Mesenchymal stem cell (in vitro differentiated cells and primary cell): ENCODE data around the gene ACAP3.

Source experiments
- DNase-seq: peaks from one replicate; pipeline ENCODE4 v3.0.0-alpha.2; 2013
- H2AFZ ChIP-seq: one replicate; pipeline ENCODE4 v1.6.1; 2013; ENCODE audit warnings: low read depth, mild to moderate bottlenecking, control low read depth, inconsistent platforms, low read length, moderate library complexity
- H2AK5ac ChIP-seq: 2 replicates; pipeline ENCODE4 v1.6.1; 2013; ENCODE audit warnings: low read length, moderate library complexity, mild to moderate bottlenecking, inconsistent platforms; ENCODE audit not compliant: severe bottlenecking
- H2BK120ac ChIP-seq: one replicate; pipeline ENCODE4 v1.6.1; 2013; ENCODE audit warnings: low read depth, mild to moderate bottlenecking, inconsistent platforms, low read length, moderate library complexity
- H2BK12ac ChIP-seq, 2 experiments: one replicate each; pipeline ENCODE4 v1.6.1; 2013; ENCODE audit warnings: inconsistent platforms in 2 of 2, low read length in 2 of 2, mild to moderate bottlenecking in 2 of 2, moderate library complexity in 2 of 2, control low read depth in 1 of 2
- H2BK15ac ChIP-seq: one replicate; pipeline ENCODE4 v1.6.1; 2013; ENCODE audit warnings: mild to moderate bottlenecking, low read depth, inconsistent platforms; ENCODE audit not compliant: poor library complexity, severe bottlenecking
- H2BK5ac ChIP-seq: 2 replicates; pipeline ENCODE4 v1.6.1; 2013; ENCODE audit warnings: low read depth, mild to moderate bottlenecking, low read length, control low read depth, inconsistent platforms; ENCODE audit not compliant: poor library complexity, severe bottlenecking
- H3K14ac ChIP-seq, 2 experiments: one replicate each; pipeline ENCODE4 v1.6.1; 2013; ENCODE audit warnings: inconsistent platforms in 2 of 2, low read length in 2 of 2, control low read depth in 1 of 2, mild to moderate bottlenecking in 1 of 2, moderate library complexity in 1 of 2
- H3K18ac ChIP-seq, 2 experiments: one replicate each; pipeline ENCODE4 v1.6.1; 2013; ENCODE audit warnings: inconsistent platforms in 2 of 2, low read length in 2 of 2, control low read depth in 1 of 2, low read depth in 1 of 2, mild to moderate bottlenecking in 1 of 2
- H3K23ac ChIP-seq, 2 experiments: one replicate each; pipeline ENCODE4 v1.6.1; 2013; ENCODE audit warnings: inconsistent platforms in 2 of 2, low read length in 2 of 2, mild to moderate bottlenecking in 2 of 2, moderate library complexity in 2 of 2, control low read depth in 1 of 2
- H3K27ac ChIP-seq: 2 replicates; pipeline ENCODE4 v1.5.1; 2013; ENCODE audit warnings: mild to moderate bottlenecking, moderate library complexity, low read length, control low read depth, inconsistent platforms; ENCODE audit not compliant: poor library complexity, severe bottlenecking
- H3K27me3 ChIP-seq, 2 experiments: 2 replicates each; pipeline versions ENCODE4 v1.6.1 to v1.7.0; 2013; ENCODE audit warnings: low read length in 2 of 2, mild to moderate bottlenecking in 2 of 2, moderate library complexity in 2 of 2, control low read depth in 1 of 2, inconsistent platforms in 1 of 2; ENCODE audit not compliant: control insufficient read depth in 1 of 2, insufficient read depth in 1 of 2
- H3K36me3 ChIP-seq, 2 experiments: 2 replicates each; pipeline versions ENCODE4 v1.6.1 to v1.7.0; 2013; ENCODE audit warnings: low read length in 2 of 2, control low read depth in 1 of 2, inconsistent platforms in 1 of 2, low read depth in 1 of 2, mild to moderate bottlenecking in 1 of 2; ENCODE audit not compliant: insufficient read depth in 2 of 2, control insufficient read depth in 1 of 2
- H3K4ac ChIP-seq, 2 experiments: one replicate each; pipeline ENCODE4 v1.6.1; 2013; ENCODE audit warnings: inconsistent platforms in 2 of 2, low read length in 2 of 2, mild to moderate bottlenecking in 2 of 2, moderate library complexity in 2 of 2, control low read depth in 1 of 2, low read depth in 1 of 2
- H3K4me1 ChIP-seq: 2 replicates; pipeline ENCODE4 v1.6.1; 2013; ENCODE audit warnings: low read depth, low read length, control low read depth; ENCODE audit not compliant: control insufficient read depth, insufficient read depth
- H3K4me2 ChIP-seq: 2 replicates; pipeline ENCODE4 v1.6.1; 2013; ENCODE audit warnings: low read length, mild to moderate bottlenecking, inconsistent platforms; ENCODE audit not compliant: poor library complexity, severe bottlenecking
- H3K4me3 ChIP-seq, 2 experiments: 2 replicates each; pipeline versions ENCODE4 v1.5.1 to v1.7.0; 2013; ENCODE audit warnings: low read length in 2 of 2, mild to moderate bottlenecking in 2 of 2, control low read depth in 1 of 2, low read depth in 1 of 2; ENCODE audit not compliant: insufficient read depth in 1 of 2
- H3K79me1 ChIP-seq: replicated peaks from 2 replicates; pipeline ENCODE4 v1.6.1; 2013; ENCODE audit warnings: mild to moderate bottlenecking, control low read depth, low read length, inconsistent platforms; ENCODE audit not compliant: poor library complexity, severe bottlenecking
- H3K9ac ChIP-seq: 2 replicates; pipeline ENCODE4 v1.7.0; 2013; ENCODE audit warnings: mild to moderate bottlenecking, low read length, moderate library complexity
- H3K9me3 ChIP-seq: 2 replicates; pipeline ENCODE4 v1.7.0; 2013; ENCODE audit warnings: mild to moderate bottlenecking, low read length; ENCODE audit not compliant: control insufficient read depth
- H4K8ac ChIP-seq: one replicate; pipeline ENCODE4 v1.6.1; 2013; ENCODE audit warnings: inconsistent platforms, mild to moderate bottlenecking, low read length, moderate library complexity
- H4K91ac ChIP-seq: one replicate; pipeline ENCODE4 v1.6.1; 2013; ENCODE audit warnings: mild to moderate bottlenecking, low read length, inconsistent platforms
- WGBS: methylation state at CpG from one replicate; pipeline ENCODE4 v1.1.7; 2013; ENCODE audit warnings: mixed read lengths; 5-methylcytosine and 5-hydroxymethylcytosine counted together

Gene ACAP3

DNA sequence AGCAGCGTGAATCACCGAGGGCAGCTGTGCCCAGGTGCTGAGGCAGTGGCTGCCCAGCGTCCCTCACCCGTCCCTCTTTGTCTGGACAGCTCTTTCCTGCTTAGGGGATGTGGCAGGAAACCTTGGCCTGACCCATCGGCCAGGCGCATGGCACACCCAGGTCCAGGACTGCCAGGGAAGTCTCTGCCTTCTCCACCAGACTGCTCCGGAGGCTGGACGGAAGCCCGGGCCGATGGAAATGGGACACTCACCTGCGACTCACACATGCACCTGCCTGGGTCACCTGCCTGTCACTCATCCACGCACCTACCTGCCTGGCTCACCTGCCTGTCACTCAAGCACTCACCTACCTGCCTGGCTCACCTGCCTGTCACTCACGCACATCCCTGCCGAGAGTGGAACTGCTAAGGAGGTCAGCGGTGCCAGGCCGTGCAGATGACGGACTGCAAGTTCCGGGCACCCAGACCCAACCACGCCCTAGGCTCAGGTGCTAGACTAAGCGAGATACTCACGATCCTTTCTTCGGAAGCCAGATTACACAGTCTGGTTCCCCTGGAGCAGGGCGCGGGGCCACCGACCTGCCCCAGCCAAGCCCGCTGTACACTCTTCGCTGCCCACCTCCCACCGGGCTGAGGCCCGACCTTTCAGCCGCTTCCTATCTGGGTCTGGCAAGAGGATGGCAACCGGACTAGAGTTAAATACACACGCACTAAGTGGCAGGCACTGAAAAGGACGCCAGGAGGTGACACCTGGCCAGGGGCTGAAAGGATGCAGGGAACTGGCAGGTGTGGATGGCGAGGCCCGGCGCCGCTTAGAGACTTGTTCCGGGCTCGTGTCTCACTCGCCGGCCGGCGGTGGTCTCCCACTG is 35.2 kb downstream of the ACAP3 start:
- Histone ChIP-seq H3K79me1 (peaks cover 12% of the 10 kb centered on the region), H3K4me1 (peaks cover 56% of the 10 kb centered on the region), H3K27ac (peak overlapping the region; percentile 2), H3K36me3 (peaks cover 14 to 29% of the 10 kb centered on the region in 2 experiments), H3K14ac (peak overlapping the region in 1 of 2 experiments; percentile 56), H3K4me2 (peak overlapping the region; percentile 89), H3K18ac (peak overlapping the region; percentile 94 to 95), H2BK5ac (peak overlapping the region; percentile 85), H3K9ac (peak overlapping the region; percentile 95), H3K27me3 (no peaks in the 10 kb centered on the region), H3K23ac (peak overlapping the region in 1 of 2 experiments; percentile 91), H2BK12ac (no peak overlapping the region), H3K9me3 (no peaks in the 10 kb centered on the region), H2BK120ac (no peak overlapping the region), H2AK5ac (peak overlapping the region; percentile 50), H4K91ac (peak overlapping the region; percentile 92), H2BK15ac (no peak overlapping the region), H4K8ac (no peak overlapping the region), H3K4ac (peak overlapping the region; percentile 81 to 90), H3K4me3 (peak overlapping the region; percentile 97 to 99), H2AFZ (no peak overlapping the region)
- 58% methylated on average over 43 of the region's 43 CpGs for WGBS
- DNase-seq: no peak

DNA sequence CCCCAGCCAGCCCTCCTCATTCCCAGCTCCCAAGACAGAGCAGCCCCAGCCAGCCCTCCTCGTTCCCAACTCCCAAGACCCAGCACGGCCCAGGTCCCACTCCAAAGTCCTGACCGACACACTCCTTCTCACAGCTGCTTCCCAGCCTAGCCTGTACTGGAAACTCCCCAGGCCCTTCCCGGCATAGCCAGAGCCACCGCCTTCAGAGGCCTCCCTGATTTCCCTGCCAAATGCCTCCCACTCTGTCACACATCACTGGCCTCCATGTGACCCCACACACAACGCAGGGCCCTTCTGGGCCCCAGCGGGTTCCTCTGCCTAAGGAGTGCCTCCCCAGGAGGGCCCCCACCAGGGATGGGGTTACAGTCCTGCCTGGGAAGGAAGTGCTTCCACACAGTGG is 36.9 kb downstream of the ACAP3 start:
- H2BK12ac ChIP-seq: no peak overlapping the region
- H2BK15ac ChIP-seq: peak overlapping the region; percentile 54
- H3K27ac ChIP-seq: peak overlapping the region; percentile 79
- no peaks in the 10 kb centered on the region for H3K9me3 ChIP-seq
- no peak overlapping the region for H4K91ac ChIP-seq
- H3K18ac ChIP-seq: no peak overlapping the region
- H3K36me3 ChIP-seq: peaks cover 23 to 38% of the 10 kb centered on the region in 2 experiments
- H2AFZ ChIP-seq: no peak overlapping the region
- peak overlapping the region; percentile 68 for H3K9ac ChIP-seq
- peak overlapping the region; percentile 61 for H2BK5ac ChIP-seq
- peak overlapping the region in 1 of 2 experiments; percentile 41 for H3K4me3 ChIP-seq
- 98% methylated on average over 7 of the region's 7 CpGs for WGBS
- no peak overlapping the region for H3K23ac ChIP-seq
- H3K27me3 ChIP-seq: no peaks in the 10 kb centered on the region
- no peak overlapping the region for H2BK120ac ChIP-seq
- peaks cover 59% of the 10 kb centered on the region for H3K4me1 ChIP-seq
- H3K14ac ChIP-seq: no peak overlapping the region
- peaks cover 14% of the 10 kb centered on the region for H3K79me1 ChIP-seq
- no peak overlapping the region for H3K4ac ChIP-seq
- DNase-seq: no peak
- H3K4me2 ChIP-seq: peak overlapping the region; percentile 58
- peak overlapping the region; percentile 30 for H4K8ac ChIP-seq
- peak overlapping the region; percentile 86 for H2AK5ac ChIP-seq

- H3K79me1 ChIP-seq: peaks cover 2% of the 10 kb centered on the region
- H2BK120ac ChIP-seq: no peak overlapping the region
- no peak overlapping the region for H2AK5ac ChIP-seq
- no peaks in the 10 kb centered on the region for H3K9me3 ChIP-seq
- peak overlapping the region in 1 of 2 experiments; percentile 14 for H3K23ac ChIP-seq
- no peak overlapping the region for H3K4me2 ChIP-seq
- no peak overlapping the region for H4K91ac ChIP-seq
- no peak overlapping the region for H2BK5ac ChIP-seq
- H2BK12ac ChIP-seq: no peak overlapping the region
- H4K8ac ChIP-seq: no peak overlapping the region
- H2BK15ac ChIP-seq: no peak overlapping the region
- WGBS: 98% methylated on average over 13 of the region's 13 CpGs
- no peak overlapping the region for H3K9ac ChIP-seq
- no peak overlapping the region for H2AFZ ChIP-seq
- no peak overlapping the region for H3K14ac ChIP-seq
- H3K36me3 ChIP-seq: peaks cover 42 to 45% of the 10 kb centered on the region in 2 experiments
- H3K4ac ChIP-seq: no peak overlapping the region
- no peak overlapping the region for H3K4me3 ChIP-seq
- no peak overlapping the region for H3K18ac ChIP-seq
- peaks cover 54% of the 10 kb centered on the region for H3K4me1 ChIP-seq
- no peak overlapping the region for H3K27ac ChIP-seq
- DNase-seq: no peak
- H3K27me3 ChIP-seq: no peaks in the 10 kb centered on the region
These were observed 39.4 kb downstream of the ACAP3 start for GRCh38 chr1:1268284-1268682.

- no peak overlapping the region for H2BK5ac ChIP-seq
- no peak overlapping the region for H3K27ac ChIP-seq
- H3K27me3 ChIP-seq: no peaks in the 10 kb centered on the region
- H3K9me3 ChIP-seq: no peaks in the 10 kb centered on the region
- peaks cover 43 to 51% of the 10 kb centered on the region in 2 experiments for H3K36me3 ChIP-seq
- H3K14ac ChIP-seq: no peak overlapping the region
- no peak overlapping the region for H3K4me3 ChIP-seq
- H2BK120ac ChIP-seq: no peak overlapping the region
- H3K9ac ChIP-seq: no peak overlapping the region
- H2AFZ ChIP-seq: no peak overlapping the region
- no peak overlapping the region for H4K91ac ChIP-seq
- H2BK12ac ChIP-seq: no peak overlapping the region
- H3K4me1 ChIP-seq: peaks cover 52% of the 10 kb centered on the region
- DNase-seq: no peak
- 96% methylated on average over 39 of the region's 39 CpGs for WGBS
- no peak overlapping the region for H3K4ac ChIP-seq
- H3K18ac ChIP-seq: no peak overlapping the region
- H3K4me2 ChIP-seq: no peak overlapping the region
- no peak overlapping the region for H2BK15ac ChIP-seq
- H3K23ac ChIP-seq: no peak overlapping the region
- no peak overlapping the region for H2AK5ac ChIP-seq
- no peak overlapping the region for H4K8ac ChIP-seq
- H3K79me1 ChIP-seq: peaks cover 7% of the 10 kb centered on the region
These were observed 40.0 kb downstream of the ACAP3 start for GRCh38 chr1:1267488-1268283.
